DMS79 (cell line): Measurements from ENCODE around the gene TBC1D25.

Experiments
- DNase-seq: peaks from one replicate; lab custom pipeline; 2025; lab: John Stamatoyannopoulos, UW

Gene TBC1D25, protein sequence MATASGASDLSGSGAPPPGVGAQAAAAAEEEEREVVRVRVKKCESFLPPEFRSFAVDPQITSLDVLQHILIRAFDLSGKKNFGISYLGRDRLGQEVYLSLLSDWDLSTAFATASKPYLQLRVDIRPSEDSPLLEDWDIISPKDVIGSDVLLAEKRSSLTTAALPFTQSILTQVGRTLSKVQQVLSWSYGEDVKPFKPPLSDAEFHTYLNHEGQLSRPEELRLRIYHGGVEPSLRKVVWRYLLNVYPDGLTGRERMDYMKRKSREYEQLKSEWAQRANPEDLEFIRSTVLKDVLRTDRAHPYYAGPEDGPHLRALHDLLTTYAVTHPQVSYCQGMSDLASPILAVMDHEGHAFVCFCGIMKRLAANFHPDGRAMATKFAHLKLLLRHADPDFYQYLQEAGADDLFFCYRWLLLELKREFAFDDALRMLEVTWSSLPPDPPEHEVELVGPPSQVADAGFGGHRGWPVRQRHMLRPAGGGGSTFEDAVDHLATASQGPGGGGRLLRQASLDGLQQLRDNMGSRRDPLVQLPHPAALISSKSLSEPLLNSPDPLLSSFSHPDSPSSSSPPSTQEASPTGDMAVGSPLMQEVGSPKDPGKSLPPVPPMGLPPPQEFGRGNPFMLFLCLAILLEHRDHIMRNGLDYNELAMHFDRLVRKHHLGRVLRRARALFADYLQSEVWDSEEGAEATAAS

DNA sequence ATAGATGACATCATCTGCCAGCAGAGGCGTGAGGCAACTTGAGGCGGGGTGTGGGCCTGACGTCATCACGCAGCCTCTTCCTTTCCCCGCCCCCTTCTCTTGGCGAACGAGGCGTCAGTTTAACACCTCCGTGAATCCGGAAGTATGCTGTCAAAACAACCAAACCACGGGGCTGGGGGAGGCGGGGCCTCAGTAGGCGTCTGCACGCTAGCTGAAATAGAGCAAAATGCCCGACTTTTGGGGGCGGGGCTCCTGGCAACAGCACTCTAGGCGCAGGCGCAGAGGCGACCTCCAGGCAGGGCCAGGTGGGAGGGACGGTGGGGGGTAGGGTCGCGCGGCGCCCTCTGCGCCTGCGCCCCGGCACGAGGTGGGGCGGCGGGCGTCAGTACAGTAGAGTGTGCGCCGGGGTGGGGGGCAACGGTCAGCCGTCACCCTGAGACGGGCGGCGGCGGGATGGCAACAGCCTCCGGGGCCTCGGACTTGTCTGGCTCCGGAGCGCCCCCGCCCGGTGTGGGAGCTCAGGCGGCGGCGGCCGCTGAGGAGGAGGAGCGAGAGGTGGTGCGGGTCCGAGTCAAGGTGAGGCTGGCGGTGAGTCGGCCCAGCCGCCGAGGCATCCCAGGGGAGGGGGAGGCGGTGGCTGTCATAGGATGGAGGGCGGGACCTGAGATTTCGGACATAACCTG, at the start of gene TBC1D25:
Gene TBC1D25, plus strand, starts transcription at position 370 of the 683 bp plus-strand sequence. Its CDS starts 84 bp downstream, at position 454.
- DNase-seq, result peak; percentile 87

DNA sequence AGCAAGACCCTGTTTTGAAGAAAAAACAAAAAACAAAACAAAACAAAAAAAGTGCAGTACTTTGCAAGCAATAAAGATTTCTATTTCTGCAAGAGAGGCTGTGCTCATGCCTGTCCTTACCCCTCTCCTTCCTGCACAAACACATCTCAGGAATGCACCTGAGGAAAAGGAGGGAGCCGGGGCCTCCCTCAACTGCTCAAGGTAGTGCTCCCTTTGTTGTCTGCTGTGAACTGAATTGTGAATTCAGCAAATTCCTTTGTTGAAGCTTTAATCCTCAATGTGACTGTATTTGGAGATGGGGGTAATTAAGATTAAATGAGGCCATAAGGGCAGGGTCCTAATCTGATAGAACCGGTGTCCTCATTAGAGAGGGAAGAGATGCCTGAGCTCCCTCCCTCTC, 49.6 kb upstream of the TBC1D25 start:
- no peak for DNase-seq

DNA sequence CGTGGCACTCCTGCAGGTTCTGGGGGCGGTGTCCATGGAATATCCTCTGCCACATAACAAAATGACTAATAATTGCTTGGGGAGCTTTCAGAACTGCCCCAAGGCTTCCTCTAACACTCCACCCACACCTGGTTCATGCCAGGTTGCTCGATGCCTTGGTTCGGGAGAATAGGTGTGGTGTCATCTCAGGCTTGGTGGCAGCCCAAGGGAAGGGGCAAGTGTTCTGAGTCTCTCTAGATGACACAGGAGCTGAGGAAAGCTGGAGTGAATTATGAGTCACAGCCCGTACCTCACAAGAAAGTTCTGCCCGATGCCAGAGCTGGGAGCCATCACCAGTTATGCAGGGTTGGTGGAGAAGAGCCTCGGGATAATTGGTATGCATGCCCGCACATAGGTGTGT, 48.9 kb upstream of the TBC1D25 start:
- DNase-seq, result no peak

DNA sequence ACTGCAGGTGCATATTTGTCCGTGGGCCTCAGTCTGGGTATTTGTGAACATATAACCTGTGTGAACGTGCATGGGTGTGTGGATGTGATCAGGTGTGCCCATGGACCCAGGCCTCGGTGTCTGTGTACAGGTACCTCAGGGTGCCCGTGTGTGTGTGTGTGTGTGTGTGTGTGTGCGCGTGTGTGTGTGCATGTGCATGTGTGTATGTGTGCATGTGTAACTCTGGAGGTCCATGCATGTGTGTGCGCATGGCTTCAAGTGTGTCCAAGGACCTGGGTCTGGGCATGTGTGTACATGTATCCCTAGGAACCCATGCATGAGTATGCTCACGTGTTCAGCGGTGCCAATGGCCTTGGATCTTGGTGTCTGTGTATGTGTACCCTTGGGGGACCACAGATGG, 47.7 kb upstream of the TBC1D25 start:
- no peak for DNase-seq

DNA sequence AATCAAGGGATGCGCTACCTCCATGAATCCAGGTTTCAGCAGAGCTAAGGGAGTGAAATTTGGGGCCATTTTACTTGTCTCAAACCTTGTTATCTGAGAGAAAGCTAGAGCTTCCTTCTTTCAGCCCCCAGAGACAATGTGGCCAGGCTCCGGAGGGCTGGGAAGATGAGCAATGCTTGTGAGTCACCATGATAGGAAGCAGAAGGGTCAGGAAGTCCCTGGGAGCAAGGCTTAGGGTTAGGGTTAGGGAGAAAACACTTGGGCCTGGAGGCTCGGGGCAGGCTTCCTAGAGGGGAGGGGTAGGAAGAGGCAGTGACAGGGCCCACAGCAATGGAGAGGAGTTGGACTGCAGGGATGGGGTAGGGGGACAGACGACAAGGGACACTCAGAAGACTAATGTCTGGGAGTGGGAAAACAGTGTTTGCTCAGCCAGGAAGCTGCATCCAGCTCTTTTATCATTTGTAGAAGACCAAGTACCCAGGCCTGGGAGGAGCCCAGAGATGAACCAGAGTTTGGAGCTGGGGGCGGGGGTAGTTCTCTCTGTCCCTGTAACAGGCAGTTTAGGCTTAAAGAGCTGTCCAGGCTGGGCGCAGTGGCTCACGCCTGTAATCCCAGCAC, 47.1 kb upstream of the TBC1D25 start:
- no peak for DNase-seq

DNA sequence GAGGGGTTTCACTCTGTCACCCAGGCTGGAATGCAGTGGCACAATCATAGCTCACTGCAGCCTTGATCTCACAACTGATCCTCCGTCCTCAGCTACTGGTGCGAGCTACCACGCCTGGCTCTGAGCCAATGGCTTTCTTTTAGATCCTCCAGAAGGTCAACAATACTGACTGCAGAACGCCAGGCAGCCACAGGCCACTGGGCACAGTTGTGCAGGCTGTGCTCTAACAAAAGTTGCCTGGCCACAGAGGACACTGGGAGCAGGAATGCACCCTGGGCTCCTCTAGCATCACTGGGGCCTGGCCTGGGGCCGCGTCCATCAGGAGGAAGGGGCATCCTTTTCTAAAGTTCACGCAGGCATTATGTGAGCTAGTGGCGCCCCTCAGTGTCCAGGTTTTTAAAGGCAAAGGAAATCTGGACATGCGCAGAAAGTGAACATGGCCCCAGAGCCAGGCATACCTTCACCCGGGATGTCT, 45.6 kb upstream of the TBC1D25 start:
- DNase-seq, result no peak

DNA sequence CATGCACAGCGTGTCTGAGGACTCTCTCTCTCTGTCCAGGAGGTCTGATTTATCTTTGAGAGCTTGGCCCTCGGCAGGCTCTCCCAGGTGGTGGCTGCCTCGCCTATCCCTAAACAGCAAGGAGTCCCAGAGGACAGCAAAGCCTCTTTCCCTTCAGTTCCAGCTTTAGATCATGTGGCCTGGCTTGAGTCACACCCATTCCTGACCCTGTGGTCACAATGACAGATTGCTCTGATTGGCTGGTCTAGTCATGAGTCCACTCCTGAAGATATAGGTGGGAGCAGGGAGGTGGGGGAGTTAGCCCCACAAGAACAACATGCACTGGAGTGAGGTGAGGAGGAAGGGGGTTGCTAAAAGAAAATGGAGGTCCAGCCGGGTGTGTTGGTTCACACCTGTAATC, 42.9 kb upstream of the TBC1D25 start:
- no peak for DNase-seq

DNA sequence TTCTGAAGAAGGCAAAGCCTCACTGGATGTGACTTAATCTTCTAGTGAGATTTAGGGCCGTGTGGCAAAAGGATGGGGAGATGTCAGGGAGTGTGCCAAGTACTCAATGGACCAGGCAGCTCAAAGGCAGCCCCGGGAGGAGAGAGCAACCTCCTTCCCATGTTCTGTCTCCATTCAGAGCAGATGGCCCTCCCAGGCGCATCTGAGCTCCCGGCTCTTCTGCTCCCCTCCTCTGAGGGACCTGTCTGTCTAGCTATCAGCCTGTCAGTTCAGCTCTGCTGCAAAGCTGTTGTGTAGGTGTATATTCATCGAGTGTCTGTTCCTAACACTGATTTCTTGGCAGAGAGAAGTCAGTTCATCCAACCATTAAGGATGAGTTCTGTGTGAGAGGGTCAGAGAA, 41.6 kb upstream of the TBC1D25 start:
- DNase-seq, result no peak

DNA sequence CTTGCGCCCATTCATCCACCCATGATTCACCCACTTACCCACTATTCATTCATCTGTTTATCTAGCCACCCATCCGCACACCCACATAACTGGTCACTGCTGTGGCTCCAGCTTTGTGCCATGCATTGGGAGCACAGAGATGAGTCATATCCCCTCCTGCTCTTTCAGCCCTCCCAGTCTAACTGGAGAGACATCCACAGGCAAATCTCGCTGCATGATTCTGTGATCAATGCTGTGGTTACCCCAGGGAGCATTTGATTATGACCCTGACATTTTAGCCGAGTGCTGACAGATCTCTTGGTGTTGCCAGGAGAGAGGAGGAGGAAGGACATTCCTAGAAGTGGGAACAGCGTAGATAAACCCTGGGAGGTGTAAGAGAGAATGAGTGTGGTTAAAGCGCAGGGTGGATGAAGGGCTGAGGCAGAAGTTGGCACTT, 41.1 kb upstream of the TBC1D25 start:
- DNase-seq, result no peak

DNA sequence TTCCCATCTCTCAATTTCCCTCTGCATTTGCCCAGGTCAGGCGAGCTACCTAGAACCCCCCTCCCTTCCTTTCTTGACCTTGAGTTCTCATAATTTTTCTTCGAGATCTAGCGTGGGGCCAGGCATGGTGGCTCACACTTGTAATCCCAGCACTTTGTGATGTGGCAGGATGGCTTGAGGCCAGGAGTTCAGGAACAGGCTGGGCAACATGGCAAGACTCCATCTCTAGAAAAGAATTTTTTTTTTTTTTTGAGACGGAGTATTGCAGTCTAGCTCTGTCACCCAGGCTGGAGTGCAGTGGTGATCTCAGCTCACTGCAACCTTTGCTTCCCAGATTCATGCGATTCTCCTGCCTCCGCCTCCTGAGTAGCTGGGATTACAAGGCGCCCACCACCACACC, 35.3 kb upstream of the TBC1D25 start:
- DNase-seq, result no peak

DNA sequence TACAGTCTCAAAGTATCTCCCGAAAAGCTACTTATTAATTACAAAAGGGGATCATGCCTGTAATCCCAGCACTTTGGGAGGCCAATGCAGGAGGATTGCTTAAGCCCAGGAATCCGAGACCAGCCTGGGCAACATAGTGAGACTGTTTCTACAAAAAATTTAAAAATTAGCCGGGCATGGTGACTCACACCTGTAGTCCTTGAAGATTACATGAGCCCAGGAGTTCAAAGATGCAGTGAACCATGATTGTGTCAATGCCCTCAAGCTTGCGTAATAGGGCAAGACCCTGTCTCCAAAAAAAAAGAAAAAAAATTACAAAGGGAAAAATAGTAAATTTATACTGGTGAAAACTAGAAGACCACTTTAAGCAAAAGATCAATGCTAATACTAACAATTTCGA, 34.0 kb upstream of the TBC1D25 start:
- DNase-seq, result no peak

DNA sequence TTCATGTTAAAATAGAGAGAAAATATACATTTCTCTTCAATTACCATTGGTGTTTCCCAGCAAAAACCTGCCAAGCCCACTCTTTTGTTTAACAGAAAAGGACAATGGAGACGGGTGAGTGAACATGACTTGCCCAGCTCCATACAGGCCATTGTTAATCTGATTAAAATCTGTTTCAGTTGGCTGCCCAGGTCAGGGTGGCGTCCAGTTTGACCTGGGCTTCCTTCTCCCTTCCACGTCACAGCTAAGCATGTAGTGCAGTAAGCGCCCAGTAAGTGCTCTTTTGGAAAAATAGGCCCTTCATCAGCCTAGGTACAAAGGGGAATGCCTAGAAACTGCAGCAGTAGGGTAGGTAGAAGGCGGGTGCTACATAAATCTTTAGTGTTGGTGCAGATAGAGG, 32.3 kb upstream of the TBC1D25 start:
- no peak for DNase-seq

DNA sequence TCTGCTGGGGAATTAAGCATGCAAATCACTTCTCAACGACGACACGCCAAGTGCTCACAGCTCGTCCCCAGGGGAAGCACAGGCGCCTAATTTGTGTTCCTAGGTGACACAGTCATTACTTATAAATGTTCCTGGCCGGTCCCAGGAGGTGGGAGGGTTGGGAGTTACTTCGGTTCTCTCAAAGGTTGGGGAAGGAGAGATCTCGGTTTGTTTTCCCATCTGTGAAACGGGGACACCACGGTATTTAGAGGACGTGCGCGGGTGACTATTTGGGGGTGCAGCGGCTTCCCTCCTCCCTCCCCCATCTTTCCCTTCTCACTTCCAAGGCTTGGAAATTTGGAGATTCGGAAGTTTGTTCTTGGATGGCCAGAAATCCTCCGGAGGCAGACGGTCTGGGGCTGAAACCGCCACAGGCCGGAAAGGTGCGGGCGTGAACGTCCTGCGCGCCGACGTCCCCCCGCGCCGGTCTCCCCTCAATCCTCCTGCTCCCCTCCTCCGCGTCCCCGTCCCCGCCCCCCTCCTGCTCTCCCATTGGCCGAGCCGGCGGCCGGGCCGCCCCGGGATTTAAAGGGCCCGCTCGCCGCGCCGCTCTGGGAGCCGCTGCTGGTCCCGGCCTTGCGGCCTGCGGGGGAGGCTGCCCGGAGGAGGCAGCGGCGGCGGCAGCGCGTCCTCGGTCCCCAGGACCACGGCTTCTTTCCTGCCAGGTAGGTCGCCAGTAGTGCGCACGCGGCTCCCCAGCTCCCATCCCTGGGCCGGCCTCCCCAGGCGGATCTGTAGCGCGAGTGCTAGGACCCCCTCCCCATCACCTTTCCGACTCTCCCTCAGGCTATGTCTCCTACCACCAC, 30.9 kb upstream of the TBC1D25 start, which contains the start of gene PORCN:
Gene PORCN, plus strand, starts transcription at position 593 of the 845 bp plus-strand sequence. CDS start 829 bp downstream, outside the sequence.
- peak; percentile 7 for DNase-seq

DNA sequence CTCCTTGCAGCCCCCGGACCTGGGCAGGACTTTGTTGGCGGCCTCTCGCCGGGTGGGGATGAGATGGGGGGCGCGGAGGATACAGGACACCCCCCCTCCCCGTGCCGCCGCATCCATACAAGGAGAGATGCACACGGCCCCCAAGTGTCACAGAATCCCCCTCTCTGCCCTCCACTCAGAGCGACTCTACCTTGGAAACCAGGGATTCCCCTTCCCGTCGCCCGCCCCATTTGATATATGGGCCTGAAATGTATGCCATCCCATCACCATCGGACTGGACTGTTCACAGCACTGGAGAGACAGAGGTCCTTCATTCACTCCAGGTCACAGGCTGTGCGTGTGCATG, 30.3 kb upstream of the TBC1D25 start:
- no peak for DNase-seq

DNA sequence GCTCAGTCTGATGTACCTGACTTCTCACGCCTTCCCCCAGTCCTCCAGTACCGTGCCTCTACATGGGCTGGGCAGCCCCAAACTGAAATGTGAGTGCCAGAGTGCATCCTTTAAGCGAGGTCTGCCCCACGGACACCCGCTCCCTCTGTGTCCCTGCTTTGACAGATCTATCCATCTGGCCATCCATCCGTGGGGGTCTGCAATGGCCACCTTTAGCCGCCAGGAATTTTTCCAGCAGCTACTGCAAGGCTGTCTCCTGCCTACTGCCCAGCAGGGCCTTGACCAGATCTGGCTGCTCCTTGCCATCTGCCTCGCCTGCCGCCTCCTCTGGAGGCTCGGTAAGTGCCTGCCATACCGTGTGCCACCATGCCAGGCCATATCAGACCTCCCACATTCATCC, 29.9 kb upstream of the TBC1D25 start:
- DNase-seq, result no peak

DNA sequence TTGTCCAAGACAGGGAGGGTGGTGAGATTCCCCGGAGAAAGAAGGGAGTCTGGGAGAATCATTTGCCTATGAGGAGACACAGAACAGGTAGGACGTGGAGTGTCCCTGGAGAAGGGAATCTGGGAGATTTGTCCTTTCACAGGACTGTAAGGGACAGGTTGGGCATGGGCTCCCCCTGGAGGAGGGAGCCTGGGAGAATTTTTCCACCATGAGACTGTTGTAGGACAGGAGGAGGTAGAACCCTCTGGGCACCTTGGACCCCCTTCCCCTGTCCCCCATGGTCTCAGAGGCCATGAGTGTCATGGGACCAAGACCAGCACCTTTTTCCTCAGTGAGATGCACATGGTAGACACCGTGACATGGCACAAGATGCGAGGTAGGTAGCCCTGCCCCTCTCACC, 28.0 kb upstream of the TBC1D25 start:
- DNase-seq, result no peak

DNA sequence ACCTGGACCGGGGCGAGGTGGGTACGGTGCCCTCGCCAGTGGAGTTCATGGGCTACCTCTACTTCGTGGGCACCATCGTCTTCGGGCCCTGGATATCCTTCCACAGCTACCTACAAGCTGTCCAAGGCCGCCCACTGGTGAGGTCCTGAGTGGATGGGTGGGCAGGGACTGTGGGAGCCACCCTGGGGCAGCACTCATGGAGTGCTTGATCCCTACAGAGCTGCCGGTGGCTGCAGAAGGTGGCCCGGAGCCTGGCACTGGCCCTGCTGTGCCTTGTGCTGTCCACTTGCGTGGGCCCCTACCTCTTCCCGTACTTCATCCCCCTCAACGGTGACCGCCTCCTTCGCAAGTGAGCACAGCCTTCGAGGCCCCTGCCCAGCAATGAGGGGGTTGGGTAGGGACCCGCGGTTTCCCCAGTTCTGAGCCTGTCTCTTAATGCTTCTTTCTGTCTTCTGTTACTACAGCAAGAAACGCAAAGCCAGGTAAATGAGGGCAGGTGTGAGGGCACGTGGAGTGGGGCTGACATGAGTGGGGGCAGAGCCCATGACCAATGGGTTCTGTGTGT, 27.1 kb upstream of the TBC1D25 start:
- no peak for DNase-seq

DNA sequence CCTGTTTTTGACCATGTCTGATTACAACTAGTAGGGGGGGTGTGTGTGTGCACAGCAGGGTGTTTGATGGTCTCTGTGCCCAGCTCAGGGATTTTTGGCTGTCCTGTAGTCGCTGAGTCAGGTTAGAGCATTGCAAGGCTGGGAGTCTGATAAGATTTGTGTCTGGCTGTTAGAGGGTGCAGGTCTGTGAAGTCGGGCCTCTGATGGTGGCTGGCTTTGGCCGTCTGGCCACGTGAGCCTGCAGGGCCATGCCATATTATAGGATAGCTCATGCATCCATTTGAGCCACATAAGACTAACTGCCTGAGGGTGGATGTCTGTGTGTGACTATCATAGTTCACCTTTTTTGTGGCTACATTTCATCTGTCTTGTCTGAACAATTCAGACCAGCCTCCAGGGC, 25.8 kb upstream of the TBC1D25 start:
- DNase-seq, result no peak

DNA sequence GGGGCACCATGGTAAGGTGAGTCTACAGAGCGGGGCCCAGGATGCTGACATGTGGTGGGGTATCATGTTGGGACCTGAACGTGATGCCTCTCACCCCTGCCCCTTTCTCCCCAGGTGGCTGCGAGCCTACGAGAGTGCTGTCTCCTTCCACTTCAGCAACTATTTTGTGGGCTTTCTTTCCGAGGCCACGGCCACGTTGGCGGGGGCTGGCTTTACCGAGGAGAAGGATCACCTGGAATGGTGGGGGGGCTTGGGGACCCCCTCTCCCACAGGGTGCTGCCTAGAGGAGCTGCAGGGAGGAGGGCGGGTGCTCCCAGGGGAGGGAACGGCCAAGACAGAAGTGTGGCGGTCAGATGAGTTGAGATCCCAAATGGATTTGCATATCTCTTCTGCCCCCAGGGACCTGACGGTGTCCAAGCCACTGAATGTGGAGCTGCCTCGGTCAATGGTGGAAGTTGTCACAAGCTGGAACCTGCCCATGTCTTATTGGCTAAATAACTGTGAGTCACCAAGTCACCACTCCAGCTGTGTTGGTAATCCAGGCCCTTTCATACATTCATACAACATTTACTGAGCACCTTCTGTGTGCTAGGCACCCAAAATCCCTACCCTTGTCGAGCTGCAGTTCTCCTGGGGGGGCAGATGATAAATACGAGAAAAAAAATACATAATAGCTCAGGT, 25.2 kb upstream of the TBC1D25 start:
- DNase-seq, result no peak

DNA sequence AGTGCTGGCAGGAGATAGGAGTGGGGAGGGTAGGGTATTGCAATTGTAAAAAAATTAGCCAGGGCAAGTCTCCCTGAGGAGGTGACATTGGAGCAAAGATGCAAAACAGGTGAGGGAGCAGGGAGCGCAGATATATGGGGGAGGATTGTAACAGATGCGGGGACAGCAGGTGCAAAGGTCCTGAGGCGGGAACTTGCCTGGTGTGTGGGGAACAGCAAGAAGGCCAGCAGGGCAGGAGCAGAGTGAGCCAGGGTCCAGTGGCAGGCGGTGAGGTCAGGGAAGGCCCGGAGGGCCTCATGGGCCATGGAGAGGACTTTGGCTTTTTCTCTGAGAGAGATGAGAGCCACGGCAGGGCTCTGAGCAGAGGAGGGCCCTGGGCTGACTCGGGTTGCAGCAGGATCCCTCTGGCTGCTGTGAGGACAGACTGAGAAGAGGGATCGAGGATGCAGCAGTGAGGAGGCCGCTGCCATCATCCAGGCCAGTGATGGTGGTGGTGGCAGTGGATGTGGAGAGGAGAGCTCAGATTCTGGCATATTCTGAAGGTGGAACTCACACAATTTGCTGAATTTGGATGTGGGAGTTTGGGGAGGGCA, 24.6 kb upstream of the TBC1D25 start:
- DNase-seq, result no peak
